HFFc6 (cell line): Measurements from ENCODE around the gene KLHL18. TPM values are rescaled to one million over a fixed set of nuclear protein-coding genes. Genes with fewer than 3 reads are reported as not detected.

ENCODE experiments used
- DNase-seq: peaks from one replicate; pipeline ENCODE4 v3.0.0-alpha.2; 2018
- H3K27ac Mint-ChIP-seq: 2 replicates; pipeline ENCODE4 v1.8.0; 2020; ENCODE audit warnings: mild to moderate bottlenecking, mixed read lengths
- H3K27me3 Mint-ChIP-seq: 2 replicates; pipeline ENCODE4 v1.8.0; 2021; ENCODE audit warnings: mild to moderate bottlenecking, moderate library complexity, mixed read lengths; ENCODE audit not compliant: insufficient read depth
- H3K36me3 Mint-ChIP-seq: 2 replicates; pipeline ENCODE4 v1.8.0; 2021; ENCODE audit warnings: low read depth, mixed read lengths
- H3K4me1 Mint-ChIP-seq: 2 replicates; pipeline ENCODE4 v1.8.0; 2020; ENCODE audit warnings: low read depth, mixed read lengths
- H3K4me3 Mint-ChIP-seq: 2 replicates; pipeline ENCODE4 v1.8.0; 2020; ENCODE audit warnings: mild to moderate bottlenecking, moderate library complexity, mixed read lengths
- H3K9me3 Mint-ChIP-seq: 2 replicates; pipeline ENCODE4 v1.8.0; 2020; ENCODE audit warnings: mild to moderate bottlenecking, mixed read lengths
- total RNA-seq, 6 experiments: library from RNA; stranded (reverse); fragmentation: NEBNext Ultra II Directional; extraction: Animal tissue kit (Norgen Biotek cat#: 25700); gene quantifications; 2 replicates in 1 of 6; 3 replicates in 5 of 6; pipeline ENCODE4 v1.2.3, GENCODE V29; 2021
- TF ChIP-seq, protein P1 (sequence below): fragments of 200-600 bp; sonication (generic); IDR thresholded peaks from 2 replicates; pipeline ENCODE4 v1.5.0; 2021; ENCODE audit warnings: antibody characterized with exemption, mild to moderate bottlenecking

Gene KLHL18
- total RNA-seq, 6 experiments from 2014 or later: 26.6 to 34.5 (median 28.5) TPM

- TF ChIP-seq, protein P1, sequence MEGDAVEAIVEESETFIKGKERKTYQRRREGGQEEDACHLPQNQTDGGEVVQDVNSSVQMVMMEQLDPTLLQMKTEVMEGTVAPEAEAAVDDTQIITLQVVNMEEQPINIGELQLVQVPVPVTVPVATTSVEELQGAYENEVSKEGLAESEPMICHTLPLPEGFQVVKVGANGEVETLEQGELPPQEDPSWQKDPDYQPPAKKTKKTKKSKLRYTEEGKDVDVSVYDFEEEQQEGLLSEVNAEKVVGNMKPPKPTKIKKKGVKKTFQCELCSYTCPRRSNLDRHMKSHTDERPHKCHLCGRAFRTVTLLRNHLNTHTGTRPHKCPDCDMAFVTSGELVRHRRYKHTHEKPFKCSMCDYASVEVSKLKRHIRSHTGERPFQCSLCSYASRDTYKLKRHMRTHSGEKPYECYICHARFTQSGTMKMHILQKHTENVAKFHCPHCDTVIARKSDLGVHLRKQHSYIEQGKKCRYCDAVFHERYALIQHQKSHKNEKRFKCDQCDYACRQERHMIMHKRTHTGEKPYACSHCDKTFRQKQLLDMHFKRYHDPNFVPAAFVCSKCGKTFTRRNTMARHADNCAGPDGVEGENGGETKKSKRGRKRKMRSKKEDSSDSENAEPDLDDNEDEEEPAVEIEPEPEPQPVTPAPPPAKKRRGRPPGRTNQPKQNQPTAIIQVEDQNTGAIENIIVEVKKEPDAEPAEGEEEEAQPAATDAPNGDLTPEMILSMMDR: no peak
- H3K36me3 Mint-ChIP-seq: no peaks in the 10 kb centered on the region
- DNase-seq: peak; percentile 79
- no peak overlapping the region; the same call in 1 of the 2 replicates for H3K4me3 Mint-ChIP-seq
- peaks cover 16% of the 10 kb centered on the region for H3K4me1 Mint-ChIP-seq
- H3K27me3 Mint-ChIP-seq: peaks cover 6% of the 10 kb centered on the region
- H3K9me3 Mint-ChIP-seq: no peaks in the 10 kb centered on the region
- H3K27ac Mint-ChIP-seq: no peak overlapping the region
Measured at GRCh38 chr3:47266709-47267489, 15.8 kb upstream of the KLHL18 start.

DNA sequence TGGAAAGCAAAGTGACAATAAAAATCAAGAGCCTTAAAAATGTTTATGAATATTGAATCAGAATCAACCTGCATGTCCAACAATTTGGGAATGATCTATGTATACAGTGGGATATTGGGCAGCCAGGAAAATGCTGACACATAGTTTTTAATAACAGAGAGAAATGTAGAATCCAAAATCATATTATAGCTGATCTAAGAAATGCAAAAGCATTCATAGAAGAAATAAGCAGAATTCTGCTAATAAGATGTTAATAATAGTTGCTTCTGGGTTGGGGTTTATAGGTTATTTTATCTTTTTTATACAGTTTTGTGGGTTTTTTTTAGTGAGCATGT is 15.3 kb upstream of the KLHL18 start:
- H3K4me1 Mint-ChIP-seq: peaks cover 16% of the 10 kb centered on the region
- H3K27ac Mint-ChIP-seq: no peak overlapping the region
- no peaks in the 10 kb centered on the region for H3K36me3 Mint-ChIP-seq
- no peaks in the 10 kb centered on the region for H3K9me3 Mint-ChIP-seq
- no peak for DNase-seq
- H3K27me3 Mint-ChIP-seq: peaks cover 6% of the 10 kb centered on the region
- TF ChIP-seq, protein P1: no peak
- H3K4me3 Mint-ChIP-seq: no peak overlapping the region

GRCh38 chr3:47270526-47270925 is 12.2 kb upstream of the KLHL18 start:
- H3K4me3 Mint-ChIP-seq: no peak overlapping the region
- H3K9me3 Mint-ChIP-seq: no peaks in the 10 kb centered on the region
- H3K4me1 Mint-ChIP-seq: peaks cover 16% of the 10 kb centered on the region
- H3K27me3 Mint-ChIP-seq: peaks cover 2% of the 10 kb centered on the region
- DNase-seq: no peak
- TF ChIP-seq, protein P1: no peak
- H3K27ac Mint-ChIP-seq: no peak overlapping the region
- H3K36me3 Mint-ChIP-seq: no peaks in the 10 kb centered on the region

DNA sequence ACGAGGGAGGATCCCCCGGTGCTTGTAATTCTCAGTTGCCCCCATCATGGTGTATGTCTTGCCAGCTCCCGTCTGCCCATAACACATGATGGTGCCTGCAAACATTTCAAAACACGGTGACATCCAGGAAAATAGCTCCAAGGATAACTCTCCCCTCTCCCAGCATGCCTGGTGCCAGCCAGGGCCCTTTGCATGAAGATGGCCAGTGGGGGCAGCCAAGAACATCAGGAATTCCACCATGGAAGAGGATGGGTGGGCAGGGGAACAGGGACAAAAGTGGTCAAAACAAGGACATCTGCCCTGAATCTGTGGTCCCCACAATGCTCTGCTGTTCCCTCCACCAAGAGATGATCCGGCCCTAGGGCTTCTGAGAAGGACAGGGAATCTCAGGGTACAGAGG is 9.2 kb upstream of the KLHL18 start:
- TF ChIP-seq, protein P1: peak; percentile 29
- H3K27ac Mint-ChIP-seq: no peak overlapping the region
- no peaks in the 10 kb centered on the region; the same call in 1 of the 2 replicates for H3K27me3 Mint-ChIP-seq
- no peaks in the 10 kb centered on the region for H3K4me1 Mint-ChIP-seq
- H3K36me3 Mint-ChIP-seq: no peaks in the 10 kb centered on the region
- H3K9me3 Mint-ChIP-seq: no peaks in the 10 kb centered on the region
- H3K4me3 Mint-ChIP-seq: no peak overlapping the region
- DNase-seq: no peak

- Mint-ChIP-seq H3K9me3 (no peaks in the 10 kb centered on the region), H3K4me3 (no peak overlapping the region), H3K36me3 (no peaks in the 10 kb centered on the region), H3K4me1 (no peaks in the 10 kb centered on the region), H3K27ac (no peak overlapping the region), H3K27me3 (no peaks in the 10 kb centered on the region; the same call in 1 of the 2 replicates)
- TF ChIP-seq, protein P1: peak; percentile 22; the same call in 1 of the 2 replicates
- DNase-seq: no peak
Measured at GRCh38 chr3:47274652-47275051, 8.1 kb upstream of the KLHL18 start.
